Smooth muscle cell of the brain vasculature (primary cell): ENCODE measurements around the gene ENTPD5.
"Not testable (repeated sequence)": the region's sequence is repeated elsewhere in the genome, so short reads cannot be mapped to it uniquely, and the experiment has no call there.

ENCODE experiments used
- DNase-seq: peaks from one replicate; pipeline ENCODE4 v3.0.0-alpha.2; 2012; ENCODE audit warnings: low read depth, low spot score

The ENTPD5 gene

GRCh38 chr14:73945159-73945670 is 73.9 kb downstream of the ENTPD5 start:
- no peak for DNase-seq

DNA sequence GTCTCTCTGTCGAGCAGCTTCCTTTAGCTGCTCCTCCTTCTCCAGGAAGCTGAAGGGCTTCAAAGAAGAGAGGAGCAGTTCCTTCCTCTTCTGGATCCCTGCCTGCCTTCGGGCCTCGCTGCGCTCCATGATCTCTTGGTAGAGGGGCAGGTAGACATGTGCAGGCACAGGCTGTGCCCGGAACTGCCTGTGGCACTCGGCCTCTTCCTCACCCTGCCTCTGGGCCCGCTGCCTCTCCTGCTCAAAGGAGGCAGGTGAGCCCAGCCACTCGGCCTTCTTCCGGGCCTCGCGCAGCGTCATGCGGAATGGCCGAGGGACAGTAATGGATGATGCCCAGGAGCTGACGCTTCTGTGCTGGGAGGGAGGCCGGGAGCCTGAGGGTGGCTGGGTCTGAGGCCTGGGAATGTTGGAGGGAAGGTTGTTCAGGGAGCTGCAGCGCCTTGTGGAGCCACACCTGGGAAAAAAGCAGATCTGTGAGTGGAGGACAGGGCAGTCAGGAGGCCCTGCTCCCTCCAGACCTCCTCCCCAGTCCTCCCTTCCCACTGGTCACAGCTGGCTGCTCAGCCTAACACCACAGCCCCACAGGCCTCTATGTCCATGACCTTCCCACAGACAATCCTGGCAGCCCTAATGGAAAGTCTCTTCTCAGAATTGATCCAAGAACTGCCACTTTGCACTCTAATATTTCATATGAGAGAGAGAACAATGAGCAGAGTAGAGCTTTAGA is 74.5 kb downstream of the ENTPD5 start:
- no peak for DNase-seq

GRCh38 chr14:73943083-73943482 is 76.0 kb downstream of the ENTPD5 start:
- DNase-seq, result no peak

DNA sequence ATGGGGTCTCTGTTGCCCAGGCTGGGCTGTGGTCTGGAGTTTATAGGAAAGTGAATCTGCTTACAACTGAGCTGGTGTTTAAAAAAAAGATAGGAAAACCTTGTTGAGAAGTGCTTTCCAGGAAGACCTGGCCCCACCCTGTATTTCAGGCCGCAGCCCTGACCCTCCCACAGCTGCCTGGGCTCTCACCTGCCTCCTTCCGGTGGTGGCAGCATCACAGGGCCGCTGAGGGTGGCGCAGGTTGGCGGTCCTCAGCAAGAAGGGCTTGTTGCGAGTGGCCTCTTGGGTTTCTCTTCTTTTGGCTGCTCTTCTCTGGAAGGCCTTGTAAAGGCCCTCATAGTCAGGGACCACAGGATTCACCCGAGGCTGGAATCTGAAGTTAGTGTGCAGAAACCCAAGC is 76.9 kb downstream of the ENTPD5 start:
- DNase-seq, result no peak

- DNase-seq, result no peak
Observed at GRCh38 chr14:73937012-73937411, 82.1 kb downstream of the ENTPD5 start.

GRCh38 chr14:73936548-73936947 is 82.5 kb downstream of the ENTPD5 start:
- no peak for DNase-seq

DNA sequence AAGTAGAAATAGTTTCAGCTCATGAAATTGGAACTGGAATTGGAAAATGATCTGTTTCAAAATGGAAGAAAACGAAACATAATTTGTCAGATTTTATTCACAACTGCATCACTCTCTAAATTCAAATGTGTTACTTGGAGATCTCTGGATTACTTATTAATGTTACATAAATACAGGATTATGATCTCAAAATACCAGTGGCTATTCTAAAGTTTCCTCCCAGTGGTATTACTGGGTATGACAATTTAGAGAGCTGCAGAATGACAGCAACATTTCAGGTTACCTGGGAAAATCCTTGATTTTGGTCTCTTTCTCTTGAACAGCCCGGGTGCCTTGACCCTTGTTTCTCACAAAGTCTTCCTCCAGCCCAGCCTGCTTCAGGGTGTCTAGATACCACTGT is 83.4 kb downstream of the ENTPD5 start:
- DNase-seq, result no peak

DNA sequence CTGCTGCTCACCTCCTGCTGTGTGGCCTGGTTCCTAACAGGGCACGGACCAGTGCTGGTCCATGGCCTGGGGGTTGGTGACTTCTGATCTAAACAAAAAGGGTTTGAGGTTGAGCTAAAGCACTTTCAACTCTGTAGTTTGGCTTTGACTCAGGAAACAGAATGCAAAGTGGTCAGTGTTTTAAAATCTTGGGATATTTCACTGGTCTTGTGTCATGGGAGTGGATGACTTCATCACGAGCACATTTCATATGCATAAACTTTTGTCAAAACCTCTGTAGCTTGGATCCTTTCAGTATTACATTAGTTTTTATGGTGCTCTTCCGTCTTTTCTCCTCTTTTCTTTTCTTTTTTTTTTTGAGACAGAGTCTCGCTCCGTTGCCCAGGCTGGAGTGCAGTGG is 94.8 kb downstream of the ENTPD5 start:
- DNase-seq, result no peak

- not testable (repeated sequence) for DNase-seq
Observed at GRCh38 chr14:73919457-73919856, 99.6 kb downstream of the ENTPD5 start.

DNA sequence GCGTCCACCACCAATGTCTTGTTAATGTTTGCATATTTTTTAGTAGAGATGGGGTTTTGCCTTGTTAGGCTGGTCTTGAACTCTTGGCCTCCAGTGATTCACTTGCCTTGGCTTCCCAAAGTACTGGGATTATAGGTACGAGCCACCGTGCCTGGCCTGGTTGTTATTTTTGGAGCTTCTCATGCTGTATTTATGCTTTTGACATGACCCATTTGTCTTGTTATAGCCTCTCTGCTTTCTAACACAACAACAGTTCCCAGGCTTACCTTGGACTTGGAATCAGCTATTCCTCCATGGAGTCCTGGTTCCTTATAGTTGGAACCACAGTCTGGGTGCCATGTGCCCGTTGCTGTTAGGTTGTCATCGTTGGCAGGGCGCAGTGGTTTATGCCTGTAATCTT is 102.8 kb downstream of the ENTPD5 start:
- DNase-seq, result no peak

- no peak for DNase-seq
Observed at GRCh38 chr14:73913256-73913655, 105.8 kb downstream of the ENTPD5 start.

DNA sequence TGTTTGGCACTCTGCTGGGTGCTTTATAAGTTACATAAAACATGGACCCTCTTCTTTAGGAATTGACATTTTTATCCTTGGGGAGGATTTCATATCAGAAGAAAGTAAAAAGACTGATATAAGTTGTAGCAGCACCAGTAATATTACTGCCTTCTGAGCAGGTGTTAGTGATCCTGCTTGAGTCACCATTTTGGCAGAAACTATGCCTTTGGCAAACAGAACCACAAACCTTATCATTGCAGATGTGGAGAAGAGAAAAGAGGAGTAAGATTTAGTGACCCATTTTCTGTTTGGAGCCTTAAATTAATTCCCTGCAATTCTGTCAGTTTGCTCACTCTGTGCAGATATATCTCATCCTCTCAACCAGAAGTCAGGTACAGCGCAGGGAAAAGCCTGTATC is 109.4 kb downstream of the ENTPD5 start:
- DNase-seq, result no peak
